ENCODE measurements around the gene PTPN2.
"Not testable (repeated sequence)": the region's sequence is repeated elsewhere in the genome, so short reads cannot be mapped to it uniquely, and the experiment has no call there.

The PTPN2 gene

GRCh38 chr18:12883684-12884405 is at the start of gene PTPN2:
Gene PTPN2 (minus strand): TSS chr18:12884237. CDS start chr18:12884141, 96 bp downstream.
- peak; percentile 96 for DNase-seq

- no peak for DNase-seq
Measured at GRCh38 chr18:12933327-12933726, 49.3 kb upstream of the PTPN2 start.

- no peak for DNase-seq
Measured at GRCh38 chr18:12930908-12931307, 46.9 kb upstream of the PTPN2 start.

GRCh38 chr18:12930376-12930775 is 46.3 kb upstream of the PTPN2 start:
- no peak for DNase-seq

DNA sequence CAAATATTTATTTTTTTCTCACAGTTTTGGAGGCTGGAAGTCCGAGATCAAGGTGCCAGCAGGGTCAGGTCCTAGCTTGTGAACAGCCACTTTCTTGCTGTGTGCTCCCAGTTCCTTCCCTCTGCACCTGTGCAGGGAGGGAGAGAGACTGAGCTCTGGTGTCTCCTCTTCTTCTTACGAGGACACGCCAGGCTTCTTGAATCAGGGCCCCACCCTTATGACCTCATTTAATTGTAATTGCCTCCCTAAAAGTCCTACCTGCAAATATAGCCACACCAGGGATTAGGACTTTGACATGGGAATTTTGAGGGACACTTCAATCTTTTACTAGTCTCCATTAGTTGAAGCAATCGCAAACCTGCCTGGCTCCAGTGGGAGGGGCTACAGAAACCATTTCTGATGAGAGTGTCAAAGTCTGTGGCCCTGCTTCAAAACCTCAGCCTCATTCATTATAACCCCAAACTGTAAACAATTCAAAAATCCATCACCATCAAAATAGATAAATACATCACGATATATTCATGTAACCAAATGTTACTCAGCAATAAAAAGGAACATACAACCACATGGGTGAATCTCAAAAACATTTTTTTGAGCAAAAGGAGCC is 45.5 kb upstream of the PTPN2 start:
- no peak for DNase-seq

GRCh38 chr18:12928641-12929040 is 44.6 kb upstream of the PTPN2 start:
- no peak for DNase-seq

- no peak for DNase-seq
Measured at GRCh38 chr18:12928206-12928605, 44.2 kb upstream of the PTPN2 start.

DNA sequence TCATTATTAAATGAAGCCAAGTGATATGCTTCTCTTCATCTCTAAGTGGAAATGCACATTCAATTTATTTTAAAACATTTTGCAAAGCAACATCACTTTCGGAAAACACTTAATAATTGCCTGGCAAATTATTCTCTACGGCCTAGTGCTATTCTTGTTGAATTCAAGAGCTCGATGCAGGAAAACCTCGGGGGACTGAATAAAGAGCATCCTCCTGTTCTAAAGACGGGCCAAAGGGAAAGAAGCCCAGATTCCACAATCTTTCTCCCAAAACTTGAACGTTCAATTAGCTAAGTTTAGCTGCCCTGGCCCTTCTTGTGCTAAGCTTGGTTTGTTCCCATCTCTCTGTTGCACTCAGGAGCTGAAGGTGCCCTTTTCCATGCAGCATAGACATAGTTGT is 40.6 kb upstream of the PTPN2 start:
- no peak for DNase-seq

DNA sequence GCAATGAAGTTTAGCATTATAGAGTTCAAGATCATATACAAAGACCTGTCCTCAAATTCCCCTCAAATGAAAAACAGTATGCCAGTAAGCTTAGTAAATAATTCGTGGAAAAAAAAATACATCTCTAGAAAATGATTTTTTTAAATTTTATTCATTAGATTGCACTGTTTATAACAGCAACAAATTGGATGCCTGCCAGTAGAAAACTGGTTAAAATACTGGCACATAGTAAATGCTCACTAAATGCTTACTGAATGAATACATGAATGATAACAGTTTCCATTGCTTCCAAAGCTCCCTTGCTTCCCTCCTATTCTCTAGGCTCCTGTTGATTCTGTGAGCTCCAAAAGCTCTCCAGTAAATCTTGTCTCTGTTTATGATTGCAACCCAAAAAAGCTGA is 38.2 kb upstream of the PTPN2 start:
- DNase-seq: no peak

DNA sequence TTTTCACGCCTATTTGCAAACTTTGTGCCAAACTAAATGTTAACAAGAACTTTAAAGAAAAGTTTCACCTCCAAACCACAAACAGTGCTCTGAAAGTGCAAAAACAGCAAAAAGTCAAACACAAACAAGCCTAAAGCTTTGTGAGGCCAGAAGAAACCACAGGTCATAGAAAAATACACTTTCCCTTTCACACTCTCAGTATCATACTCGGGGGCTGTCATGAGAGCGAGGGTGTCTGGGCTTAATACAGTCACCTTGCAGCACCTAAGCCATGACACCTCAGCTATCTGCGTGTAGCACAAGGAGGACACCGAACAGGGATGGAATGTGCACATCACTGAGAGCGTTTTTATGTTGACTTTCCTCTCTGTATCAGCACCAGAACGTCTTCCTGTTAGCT is 37.1 kb upstream of the PTPN2 start:
- peak; percentile 69 for DNase-seq

GRCh38 chr18:12911929-12912703 is 28.1 kb upstream of the PTPN2 start:
- DNase-seq: no peak

DNA sequence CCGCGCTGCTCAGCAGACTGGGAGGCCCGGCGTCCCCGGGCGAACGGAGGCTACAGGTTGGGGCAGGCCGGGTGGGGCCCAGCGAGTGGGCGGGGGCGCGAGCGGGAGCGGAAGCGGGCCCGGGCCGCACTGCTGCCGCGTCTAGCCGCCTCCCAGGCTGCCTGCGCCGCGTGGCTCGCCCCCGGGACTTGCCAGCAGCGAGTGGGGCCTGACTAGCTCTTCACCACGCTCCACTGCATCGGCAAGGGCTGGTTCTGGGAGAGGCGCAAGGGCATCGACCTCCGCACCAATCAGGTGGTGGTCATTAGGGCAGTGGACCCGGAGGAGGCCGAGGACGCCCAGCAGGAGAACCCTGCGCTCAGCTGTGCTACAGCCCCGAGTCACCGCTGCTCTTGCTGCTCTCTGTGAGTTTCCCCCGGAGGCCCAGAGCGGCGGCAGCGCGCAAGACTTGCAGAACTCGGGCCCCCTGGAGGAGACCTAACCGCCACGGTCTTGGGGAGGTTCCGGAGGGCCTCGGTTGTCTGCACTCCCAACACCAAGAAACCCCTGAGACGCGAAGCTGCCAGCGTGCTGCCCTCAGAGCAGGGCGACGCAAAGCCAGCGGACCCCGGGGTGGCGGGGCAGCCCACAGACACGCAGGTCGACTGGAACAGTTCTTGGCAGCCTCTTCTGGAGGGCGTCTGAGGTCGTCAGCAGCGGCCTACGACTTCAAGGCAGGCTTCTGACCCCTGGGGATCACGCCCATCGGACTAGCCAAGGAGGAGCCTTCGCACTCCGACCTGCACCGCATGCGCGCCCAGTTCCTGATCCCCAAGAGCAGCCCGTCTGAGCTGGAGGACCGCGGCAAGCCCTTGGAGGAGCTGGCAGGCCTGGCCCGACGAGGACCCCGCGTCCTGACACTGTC is 27.2 kb upstream of the PTPN2 start:
- peak; percentile 83 for DNase-seq

GRCh38 chr18:12908706-12909105 is 24.7 kb upstream of the PTPN2 start:
- DNase-seq: no peak

GRCh38 chr18:12907258-12907925 is 23.4 kb upstream of the PTPN2 start:
- no peak for DNase-seq

DNA sequence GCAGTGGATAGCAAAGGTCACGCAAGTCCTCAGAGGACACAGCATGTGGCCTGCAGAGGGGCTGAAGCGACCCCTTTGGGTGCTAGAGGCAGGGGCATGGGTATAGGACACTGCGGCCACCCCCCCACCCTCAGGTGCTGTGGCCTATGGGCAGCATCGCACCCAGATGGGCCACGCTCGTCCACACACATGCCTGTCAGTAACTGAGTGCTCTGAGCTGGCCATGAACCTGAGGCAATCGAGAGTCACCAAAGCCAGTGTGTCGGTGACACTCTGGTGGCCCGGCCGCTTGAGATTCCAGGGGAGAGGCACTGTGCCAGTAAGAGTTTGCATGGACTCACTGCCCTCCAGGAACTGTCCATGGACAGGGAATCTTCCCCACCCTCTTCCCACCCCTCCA is 22.7 kb upstream of the PTPN2 start:
- no peak for DNase-seq

DNA sequence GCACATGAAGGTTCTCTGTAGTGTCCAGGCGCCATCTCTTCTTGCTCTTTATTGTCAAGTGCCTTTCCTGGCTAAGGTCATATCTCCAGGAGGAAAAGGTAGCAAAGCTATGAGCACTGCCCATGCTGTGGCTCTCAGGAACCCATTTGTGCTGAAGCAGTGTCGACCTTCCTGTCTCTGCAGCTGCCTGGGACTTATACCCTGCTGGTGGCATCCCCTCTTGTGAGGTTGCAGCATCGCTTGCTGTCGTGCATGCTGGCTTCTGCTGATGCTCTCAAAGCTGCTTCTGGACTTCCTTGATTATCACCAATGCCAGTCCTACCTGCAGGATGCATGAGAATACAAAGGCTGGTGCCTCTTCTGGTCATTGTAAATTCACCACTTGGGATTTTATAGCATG is 22.1 kb upstream of the PTPN2 start:
- no peak for DNase-seq

DNA sequence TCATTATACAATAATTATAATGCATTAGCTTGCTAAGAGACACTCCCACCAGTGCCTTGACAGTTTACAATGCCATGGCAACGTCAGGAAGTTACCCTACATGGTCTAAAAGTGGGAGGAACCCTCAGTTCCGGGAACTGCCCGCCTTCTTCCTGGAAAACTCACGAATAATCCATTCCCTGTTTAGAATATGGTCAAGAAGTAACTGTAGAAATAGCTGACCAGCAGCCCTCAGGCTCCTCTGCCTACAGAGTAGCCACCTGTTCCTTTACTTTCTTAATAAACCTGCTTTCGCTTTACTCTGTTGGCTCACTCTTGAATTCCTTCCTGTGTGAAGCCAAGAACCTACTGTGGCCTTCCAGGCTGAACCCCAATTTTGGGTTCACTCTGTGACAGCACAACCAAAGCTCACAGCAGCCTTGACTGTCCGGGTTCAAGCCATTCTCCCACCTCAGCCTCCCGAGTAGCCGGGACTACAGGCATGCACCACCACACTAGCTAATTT is 20.0 kb upstream of the PTPN2 start:
- DNase-seq: peak; percentile 75

GRCh38 chr18:12901208-12901607 is 17.2 kb upstream of the PTPN2 start:
- not testable (repeated sequence) for DNase-seq

- not testable (repeated sequence) for DNase-seq
Measured at GRCh38 chr18:12896784-12897333, 12.8 kb upstream of the PTPN2 start.

DNA sequence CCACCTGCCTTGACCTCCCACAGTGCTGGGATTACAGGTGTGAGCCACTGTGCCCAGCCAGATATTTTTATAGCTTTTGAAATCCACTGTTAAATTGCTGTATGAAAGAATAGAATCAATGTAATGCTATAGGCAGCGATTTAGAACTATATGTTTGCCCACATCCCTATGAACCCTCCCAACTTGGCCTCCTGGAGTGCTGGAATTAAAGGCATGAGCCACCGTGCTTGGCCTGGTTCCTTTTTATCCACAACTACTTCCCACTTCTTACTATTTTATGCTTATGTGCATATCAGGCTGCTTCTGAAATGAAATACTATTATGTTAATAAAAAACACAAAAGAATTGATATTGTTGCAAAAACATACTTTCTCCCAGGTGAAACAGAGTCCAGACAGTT is 11.6 kb upstream of the PTPN2 start:
- no peak for DNase-seq

DNA sequence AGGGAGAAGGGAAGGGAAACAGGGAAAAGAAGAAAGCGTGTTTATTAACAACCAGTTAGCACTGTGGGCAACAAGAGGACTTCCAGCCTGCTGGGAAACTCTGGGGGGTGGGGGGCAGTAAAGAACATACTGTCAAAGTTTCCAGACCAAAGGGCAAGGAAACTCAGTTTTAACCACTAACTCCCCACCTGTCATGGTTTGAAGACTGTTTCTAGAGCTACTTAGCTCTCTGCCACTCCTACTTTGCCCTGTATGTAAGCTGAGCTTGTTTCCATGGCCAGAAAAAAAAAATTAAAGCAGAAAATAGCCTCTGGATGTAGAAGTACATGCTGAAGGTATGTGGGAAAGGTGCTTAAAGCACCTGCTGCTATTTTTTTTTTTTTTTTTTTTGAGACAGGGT is 11.0 kb upstream of the PTPN2 start:
- DNase-seq: no peak

GRCh38 chr18:12891561-12891960 is 7.5 kb upstream of the PTPN2 start:
- DNase-seq: no peak
